GM12878 (cell line): ENCODE data around the gene MCRIP2. TPM values are rescaled to one million over a fixed set of nuclear protein-coding genes. Genes with fewer than 3 reads are reported as not detected.

Experiments used
- ATAC-seq: fragments of 200-7000 bp; cut with Tn5 transposase; 3 replicates; pipeline ENCODE4 v1.9.1; 2020; ENCODE audit warnings: mild to moderate bottlenecking, moderate library complexity
- BruUV-seq: library from RNA; stranded (reverse); fragments of 400-500 nt; replicated peaks from 2 replicates; lab custom pipeline; 2021; lab: Mats Ljungman, UMichigan
- CTCF ChIA-PET: fragments of 300-600 bp; sonication (Branson Sonifier 250); formaldehyde crosslinking; extraction: SDS; loops from one replicate; lab custom pipeline; 2021; ENCODE audit warnings: inconsistent platforms; lab: Yijun Ruan, JAX
- POLR2A ChIA-PET: fragments of 350-600 bp; formaldehyde crosslinking; extraction: SDS; loops from one replicate; lab custom pipeline; 2021; ENCODE audit warnings: inconsistent platforms; lab: Charles Lee
- RAD21 ChIA-PET: fragments of 300-600 bp; sonication (Branson Sonifier 250); formaldehyde crosslinking; loops from one replicate; lab custom pipeline; 2023; ENCODE audit warnings: antibody characterized with exemption; ENCODE audit not compliant: unreplicated experiment; lab: Charles Lee
- SMC1A ChIA-PET: fragments of 300-600 bp; sonication (Branson Sonifier 250); formaldehyde crosslinking; loops from one replicate; lab custom pipeline; 2023; ENCODE audit not compliant: unreplicated experiment, uncharacterized antibody; lab: Charles Lee
- DNase-seq: peaks from one replicate; pipeline ENCODE4 v3.0.0-alpha.2; 2011; ENCODE audit warnings: low read depth, low spot score
- FAIRE-seq: peaks from 3 replicates; lab custom pipeline; 2011; peaks lifted over from hg19 to GRCh38; lab: Jason Lieb, UNC
- H2AFZ ChIP-seq: 2 replicates; pipeline ENCODE4 v1.6.0; 2011; ENCODE audit warnings: low read depth, low read length, control low read depth; ENCODE audit not compliant: control insufficient read depth
- H3K27ac ChIP-seq: 2 replicates; pipeline ENCODE4 v1.5.1; 2011; ENCODE audit warnings: control low read depth; ENCODE audit not compliant: control insufficient read depth, insufficient read depth
- H3K27me3 ChIP-seq, 2 experiments: replicated peaks in 1 of 2; 2 replicates each; pipeline versions ENCODE4 v1.6.0 to v1.6.1; 2011; ENCODE audit warnings: low read length in 1 of 2; ENCODE audit not compliant: control insufficient read depth in 2 of 2, insufficient read depth in 2 of 2
- H3K36me3 ChIP-seq, 2 experiments: 2 replicates each; pipeline ENCODE4 v1.5.1; 2011; ENCODE audit warnings: low read length in 1 of 2; ENCODE audit not compliant: control insufficient read depth in 2 of 2, insufficient read depth in 2 of 2
- H3K4me1 ChIP-seq: 2 replicates; pipeline ENCODE4 v1.6.1; 2011; ENCODE audit warnings: mild to moderate bottlenecking, low read length, moderate library complexity, mixed read lengths; ENCODE audit not compliant: control insufficient read depth, insufficient read depth
- H3K4me2 ChIP-seq: 2 replicates; pipeline ENCODE4 v1.6.0; 2011; ENCODE audit warnings: control low read depth; ENCODE audit not compliant: control insufficient read depth, insufficient read depth
- H3K4me3 ChIP-seq: fragments of 200-600 bp; sonication (generic); 2 replicates; pipeline ENCODE4 v1.5.1; 2016
- H3K79me2 ChIP-seq: 2 replicates; pipeline ENCODE4 v1.6.0; 2011; ENCODE audit warnings: low read length; ENCODE audit not compliant: control insufficient read depth, insufficient read depth
- H3K9ac ChIP-seq: 2 replicates; pipeline ENCODE4 v1.8.0; 2011; ENCODE audit warnings: low read length, control low read depth, mixed read lengths; ENCODE audit not compliant: control insufficient read depth, insufficient read depth
- H3K9me3 ChIP-seq: replicated peaks from 3 replicates; pipeline ENCODE4 v1.5.1; 2011; ENCODE audit warnings: mild to moderate bottlenecking, low read length; ENCODE audit not compliant: control insufficient read depth, insufficient read depth
- H4K20me1 ChIP-seq: 2 replicates; pipeline ENCODE4 v1.6.0; 2011; ENCODE audit not compliant: control insufficient read depth, insufficient read depth
- CEBPB ChIP-seq, 2 experiments: fragments of 150-350 bp in 1 of 2; IDR thresholded peaks; 2 replicates each; pipeline ENCODE4 v1.6.1; 2012 to 2014; ENCODE audit warnings: low read depth in 2 of 2, low read length in 2 of 2, borderline replicate concordance in 1 of 2, inconsistent platforms in 1 of 2
- E2F8 ChIP-seq: fragments of 450-650 bp; IDR thresholded peaks from 2 replicates; pipeline ENCODE4 v1.6.1; 2018; ENCODE audit warnings: mild to moderate bottlenecking, low read depth, moderate library complexity; ENCODE audit not compliant: partially characterized antibody
- E4F1 ChIP-seq: fragments of 450-650 bp; IDR thresholded peaks from 2 replicates; pipeline ENCODE4 v1.6.1; 2018; ENCODE audit warnings: borderline replicate concordance, mild to moderate bottlenecking; ENCODE audit not compliant: partially characterized antibody
- EZH2 ChIP-seq: IDR thresholded peaks from 2 replicates; pipeline ENCODE4 v1.6.1; 2012; ENCODE audit warnings: low read depth, mild to moderate bottlenecking, control low read depth, inconsistent platforms, low read length, borderline replicate concordance; ENCODE audit not compliant: control insufficient read depth
- FOS ChIP-seq: IDR thresholded peaks from 3 replicates; pipeline ENCODE4 v1.6.1; 2011; ENCODE audit warnings: borderline replicate concordance; ENCODE audit not compliant: insufficient read length; ENCODE audit errors: extremely low read depth
- IKZF2 ChIP-seq, 2 experiments: fragments of 450-650 bp; IDR thresholded peaks; 2 replicates each; pipeline ENCODE4 v1.6.1; 2017; ENCODE audit warnings: mild to moderate bottlenecking in 2 of 2, moderate library complexity in 2 of 2
- KDM1A ChIP-seq: fragments of 200-600 bp; sonication (generic); IDR thresholded peaks from 2 replicates; pipeline ENCODE4 v1.6.1; 2016; ENCODE audit warnings: borderline replicate concordance
- MYB ChIP-seq: fragments of 150-350 bp; IDR thresholded peaks from 2 replicates; pipeline ENCODE4 v1.6.1; 2014; ENCODE audit warnings: mild to moderate bottlenecking, low read depth, low read length, borderline replicate concordance
- RUNX3 ChIP-seq: IDR thresholded peaks from 2 replicates; pipeline ENCODE4 v1.6.1; 2012; ENCODE audit warnings: low read length, inconsistent platforms
- STAT1 ChIP-seq: fragments of 450-650 bp; conservative IDR thresholded peaks from 2 replicates; pipeline ENCODE4 v1.6.1; 2014; ENCODE audit warnings: antibody characterized with exemption, mild to moderate bottlenecking
- WGBS: methylation state at CpG from one replicate; pipeline ENCODE4 v1.1.6; 2016; ENCODE audit warnings: low lambda C conversion rate; ENCODE audit not compliant: insufficient replicate concordance, insufficient coverage; ENCODE audit errors: missing lambda C conversion rate; 5-methylcytosine and 5-hydroxymethylcytosine counted together
- in situ Hi-C: fragments of 300-500 bp; cut with MboI; formaldehyde crosslinking; loops from 9 replicates; pipeline ENCODE4 v1.14.3; 2018; ENCODE audit warnings: mixed read lengths
- intact Hi-C: fragments of 100-400 bp; cut with micrococcal nuclease; formaldehyde crosslinking; loops from one replicate; pipeline ENCODE4 v1.14.2; 2022; ENCODE audit not compliant: unreplicated experiment
- polyA plus RNA-seq, 11 experiments: library from polyadenylated mRNA; depleted of rRNA in 4 of 11; unstranded in 6 of 11; stranded (reverse) in 5 of 11; fragments of >200 nt; fragmentation: Nextera tagmentation in 4 of 11; fragmentation: Illumina TruSeq in 1 of 11; extraction: Ambion mirVana in 4 of 11; extraction: Trizol in 1 of 11; gene quantifications; 1 replicate in 1 of 11; 2 replicates in 10 of 11; pipeline versions ENCODE4 v1.2.1 to v1.2.3, GENCODE V29; 2011 to 2016; ENCODE audit warnings: inconsistent platforms in 2 of 11, missing spikeins in 2 of 11, low read depth in 1 of 11
- total RNA-seq, 4 experiments: library from RNA; depleted of rRNA in 3 of 4; stranded (reverse); fragments of >200 nt in 3 of 4; fragmentation: Illumina TruSeq in 1 of 4; extraction: Trizol in 1 of 4; gene quantifications; 2 replicates each; pipeline versions ENCODE4 v1.2.1 to v1.2.3, GENCODE V29; 2013 to 2021
- TF ChIP-seq, protein P1 (sequence below): IDR thresholded peaks from 2 replicates; pipeline ENCODE4 v1.6.1; 2012; ENCODE audit warnings: low read depth, low read length, improper control_type of control experiment

Gene MCRIP2
- total and polyA plus RNA-seq, 10 of the 15 experiments (the other 5 are each of a cell fraction or from before 2014, with no cell fraction given): 0.19 to 93.1 (median 57.9) TPM

DNA sequence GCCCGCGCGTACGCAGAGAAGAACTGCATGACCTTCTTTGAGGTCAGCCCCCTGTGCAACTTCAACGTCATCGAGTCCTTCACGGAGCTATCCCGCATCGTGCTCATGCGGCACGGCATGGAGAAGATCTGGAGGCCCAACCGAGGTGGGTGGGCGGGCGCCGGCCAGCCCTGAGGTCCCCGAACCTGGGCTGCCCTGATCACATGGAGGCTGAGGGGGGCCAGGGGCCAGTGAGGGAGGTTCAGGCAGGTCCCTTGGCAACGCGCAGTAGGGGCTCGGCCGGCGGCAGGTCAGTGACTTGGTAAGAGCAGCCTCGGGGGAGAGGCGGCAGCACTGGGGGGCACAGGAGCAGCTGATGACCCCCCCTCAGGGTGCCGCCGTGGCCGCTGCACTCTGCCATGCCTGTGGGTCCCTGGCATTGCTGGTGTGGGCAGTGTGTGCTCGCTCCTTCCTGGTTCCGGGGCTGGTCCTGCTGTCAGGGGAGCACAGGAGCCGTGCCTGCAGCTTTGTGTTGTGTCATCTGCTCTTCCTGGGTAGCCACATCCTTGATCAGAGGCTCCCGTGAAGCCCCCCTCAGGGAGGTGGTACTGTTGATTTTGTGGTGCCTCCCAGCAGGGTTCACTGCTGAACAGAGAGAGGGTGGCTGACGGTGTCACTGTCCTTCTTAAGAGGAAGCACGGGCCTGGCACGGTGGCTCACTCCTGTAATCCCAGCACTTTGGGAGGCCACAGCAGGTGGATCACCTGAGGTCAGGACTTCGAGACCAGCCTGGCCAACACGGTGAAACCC is 15.5 kb upstream of the MCRIP2 start:
- H3K4me1 ChIP-seq: no peaks in the 10 kb centered on the region
- no peaks in the 10 kb centered on the region; the same call in 1 of the 2 replicates for H4K20me1 ChIP-seq
- no peak overlapping the region for H3K27ac ChIP-seq
- ChIA-PET RAD21 (no interaction called here), SMC1A (no interaction called here), POLR2A (no interaction called here), CTCF (no interaction called here)
- no peak overlapping the region for H2AFZ ChIP-seq
- no peak overlapping the region for H3K4me2 ChIP-seq
- H3K27me3 ChIP-seq: no peaks in the 10 kb centered on the region
- H3K9ac ChIP-seq: no peak overlapping the region
- intact Hi-C loops (no loop called here), in situ Hi-C loops (no loop called here)
- no peaks in the 10 kb centered on the region; a peak in 1 of 4 replicates for H3K36me3 ChIP-seq
- no peak for DNase-seq
- no peak for ATAC-seq
- no peaks in the 10 kb centered on the region for H3K79me2 ChIP-seq
- 89% methylated on average over 35 of the region's 35 CpGs for WGBS
- TF ChIP-seq, protein P1, sequence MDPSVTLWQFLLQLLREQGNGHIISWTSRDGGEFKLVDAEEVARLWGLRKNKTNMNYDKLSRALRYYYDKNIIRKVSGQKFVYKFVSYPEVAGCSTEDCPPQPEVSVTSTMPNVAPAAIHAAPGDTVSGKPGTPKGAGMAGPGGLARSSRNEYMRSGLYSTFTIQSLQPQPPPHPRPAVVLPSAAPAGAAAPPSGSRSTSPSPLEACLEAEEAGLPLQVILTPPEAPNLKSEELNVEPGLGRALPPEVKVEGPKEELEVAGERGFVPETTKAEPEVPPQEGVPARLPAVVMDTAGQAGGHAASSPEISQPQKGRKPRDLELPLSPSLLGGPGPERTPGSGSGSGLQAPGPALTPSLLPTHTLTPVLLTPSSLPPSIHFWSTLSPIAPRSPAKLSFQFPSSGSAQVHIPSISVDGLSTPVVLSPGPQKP: no peak
- no peak for TF ChIP-seq E4F1
- no peak for TF ChIP-seq EZH2
- no peak for TF ChIP-seq MYB
- TF ChIP-seq RUNX3: no peak
- TF ChIP-seq E2F8: no peak
- TF ChIP-seq KDM1A: no peak
- TF ChIP-seq CEBPB (IDR thresholded peaks at IDR 0.05; ENCODE audit: borderline replicate concordance in 1 of 2, low read depth in 2 of 2, low read length in 2 of 2): no peak
- TF ChIP-seq IKZF2 (IDR thresholded peaks at IDR 0.05): no peak
- no peak for TF ChIP-seq FOS
- no peak for TF ChIP-seq STAT1
- BruUV-seq: no TSS peak
- no peak overlapping the region for H3K4me3 ChIP-seq
- FAIRE-seq: no peak
- H3K9me3 ChIP-seq: no peaks in the 10 kb centered on the region
